Esophagus squamous epithelium (tissue), 5 donors: ENCODE results near the gene RPL18A. TPM values are rescaled to one million over a fixed set of nuclear protein-coding genes. Genes with fewer than 3 reads are reported as not detected.
A peak's percentile ranks its signal among the peaks of the same experiment; 100 is the strongest.

Experiments used
- DNase-seq: peaks from one replicate; lab custom pipeline; 2025; lab: John Stamatoyannopoulos, UW
- H3K27ac ChIP-seq, 4 donors: fragments of 200-600 bp; sonication (generic); one replicate each; pipeline ENCODE4 v1.5.1; 2016 to 2019; ENCODE audit warnings: mild to moderate bottlenecking in 1 of 4
- H3K27me3 ChIP-seq, 4 donors: fragments of 200-600 bp; sonication (generic); 1 replicate in 3 of 4; 2 replicates in 1 of 4; pipeline versions ENCODE4 v1.5.1 to v1.6.0; 2017 to 2021; ENCODE audit warnings: antibody characterized with exemption in 1 of 4
- H3K36me3 ChIP-seq, 3 donors: fragments of 200-600 bp; sonication (generic); one replicate each; pipeline ENCODE4 v1.5.1; 2016 to 2019
- H3K4me1 ChIP-seq, 3 donors: fragments of 200-600 bp; sonication (generic); one replicate each; pipeline ENCODE4 v1.5.1; 2017 to 2019
- H3K4me3 ChIP-seq, 4 donors: fragments of 200-600 bp; sonication (generic); 1 replicate in 3 of 4; 2 replicates in 1 of 4; pipeline ENCODE4 v1.5.1; 2016 to 2019; ENCODE audit warnings: mild to moderate bottlenecking in 2 of 4, moderate library complexity in 1 of 4
- H3K9me3 ChIP-seq, 3 donors: fragments of 200-600 bp; sonication (generic); one replicate each; pipeline ENCODE4 v1.5.1; 2016 to 2019
- POLR2A ChIP-seq, 4 donors: fragments of 450-650 bp; IDR thresholded peaks; one replicate each; pipeline ENCODE4 v1.6.1; 2017; ENCODE audit warnings: antibody characterized with exemption in 4 of 4, mild to moderate bottlenecking in 4 of 4, moderate library complexity in 3 of 4
- WGBS, 2 donors: methylation state at CpG; one replicate each; pipeline ENCODE4 v1.1.5; 2018; 5-methylcytosine and 5-hydroxymethylcytosine counted together
- intact Hi-C: fragments of 100-400 bp; cut with DNase I; formaldehyde crosslinking; loops from one replicate; pipeline ENCODE4 v1.15.0; 2022
- total RNA-seq, 4 donors: library from RNA; depleted of rRNA; stranded (reverse); fragments of >200 nt; gene quantifications; one replicate each; pipeline ENCODE4 v1.1.0, GENCODE V29; 2016
- TF ChIP-seq, protein P1 (sequence below), 6 experiments: fragments of 450-650 bp in 4 of 6; fragments of 200-600 bp in 2 of 6; sonication (generic) in 2 of 6; IDR thresholded peaks; one replicate each; pipeline ENCODE4 v1.5.1; 2016 to 2019; ENCODE audit warnings: antibody characterized with exemption in 6 of 6, mild to moderate bottlenecking in 4 of 6, moderate library complexity in 4 of 6
- donor health status: DM: yes; HTN: yes; CAD: no.

Gene RPL18A
- total RNA-seq, 4 donors from 2014 or later = 1,080 to 2,192 (median 1,622) TPM

DNA sequence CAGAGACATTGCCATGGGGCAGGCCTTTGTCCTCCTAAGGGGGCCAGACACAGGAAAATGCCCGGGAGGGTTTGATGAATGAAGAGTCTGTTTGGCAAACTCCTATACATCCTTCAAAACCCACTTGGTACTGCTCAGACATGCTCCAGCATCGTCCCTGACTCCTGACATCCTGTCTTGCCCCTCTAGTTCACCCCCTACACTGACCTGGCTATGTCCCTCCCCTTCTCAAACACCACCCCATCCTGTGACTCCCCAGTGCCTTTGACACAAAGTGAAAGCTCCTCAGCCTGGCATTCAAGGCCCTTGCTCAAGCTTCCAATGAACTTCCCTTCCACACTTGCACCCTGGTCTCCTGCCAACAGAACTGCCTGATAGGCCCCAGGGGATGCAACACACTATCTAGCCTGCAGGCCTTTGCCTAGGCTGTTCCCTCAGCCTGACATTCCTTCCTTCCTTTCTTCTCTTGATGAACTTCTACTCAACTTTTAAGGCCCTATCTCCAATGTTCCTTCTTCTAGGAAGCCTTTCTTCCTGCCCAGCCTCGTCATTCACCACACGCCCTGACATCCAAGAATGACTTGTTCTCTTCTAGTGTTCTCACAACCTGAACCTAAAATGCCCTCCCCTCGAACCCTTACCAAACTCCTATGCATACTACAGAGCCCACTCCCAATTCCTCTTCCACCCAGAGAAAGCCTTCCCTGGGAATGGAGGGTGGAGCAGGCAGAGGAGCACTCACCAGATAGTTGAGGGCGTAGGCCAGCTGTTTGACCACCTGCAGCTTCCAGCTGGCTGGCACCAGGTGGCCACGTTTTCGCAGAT lies 24.3 kb upstream of the RPL18A start:
- H3K27me3 ChIP-seq = peaks cover 0 to 36% (median 0%) of the 10 kb centered on the region in 4 donors
- H3K36me3 ChIP-seq = peaks cover 0 to 42% (median 0%) of the 10 kb centered on the region in 3 donors
- H3K4me1 ChIP-seq = peaks cover 0 to 14% (median 9%) of the 10 kb centered on the region in 3 donors
- TF ChIP-seq, protein P1, sequence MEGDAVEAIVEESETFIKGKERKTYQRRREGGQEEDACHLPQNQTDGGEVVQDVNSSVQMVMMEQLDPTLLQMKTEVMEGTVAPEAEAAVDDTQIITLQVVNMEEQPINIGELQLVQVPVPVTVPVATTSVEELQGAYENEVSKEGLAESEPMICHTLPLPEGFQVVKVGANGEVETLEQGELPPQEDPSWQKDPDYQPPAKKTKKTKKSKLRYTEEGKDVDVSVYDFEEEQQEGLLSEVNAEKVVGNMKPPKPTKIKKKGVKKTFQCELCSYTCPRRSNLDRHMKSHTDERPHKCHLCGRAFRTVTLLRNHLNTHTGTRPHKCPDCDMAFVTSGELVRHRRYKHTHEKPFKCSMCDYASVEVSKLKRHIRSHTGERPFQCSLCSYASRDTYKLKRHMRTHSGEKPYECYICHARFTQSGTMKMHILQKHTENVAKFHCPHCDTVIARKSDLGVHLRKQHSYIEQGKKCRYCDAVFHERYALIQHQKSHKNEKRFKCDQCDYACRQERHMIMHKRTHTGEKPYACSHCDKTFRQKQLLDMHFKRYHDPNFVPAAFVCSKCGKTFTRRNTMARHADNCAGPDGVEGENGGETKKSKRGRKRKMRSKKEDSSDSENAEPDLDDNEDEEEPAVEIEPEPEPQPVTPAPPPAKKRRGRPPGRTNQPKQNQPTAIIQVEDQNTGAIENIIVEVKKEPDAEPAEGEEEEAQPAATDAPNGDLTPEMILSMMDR (IDR thresholded peaks at IDR 0.05) = no peak
- no peak for TF ChIP-seq POLR2A (IDR thresholded peaks at IDR 0.05)
- no peaks in the 10 kb centered on the region for H3K9me3 ChIP-seq
- no peak for DNase-seq
- no peak overlapping the region for H3K4me3 ChIP-seq
- 54 to 58% methylated on average over 6 to 8 of the region's 8 CpGs for WGBS, 2 donors
- H3K27ac ChIP-seq = no peak overlapping the region
- intact Hi-C loops = no loop called here

DNA sequence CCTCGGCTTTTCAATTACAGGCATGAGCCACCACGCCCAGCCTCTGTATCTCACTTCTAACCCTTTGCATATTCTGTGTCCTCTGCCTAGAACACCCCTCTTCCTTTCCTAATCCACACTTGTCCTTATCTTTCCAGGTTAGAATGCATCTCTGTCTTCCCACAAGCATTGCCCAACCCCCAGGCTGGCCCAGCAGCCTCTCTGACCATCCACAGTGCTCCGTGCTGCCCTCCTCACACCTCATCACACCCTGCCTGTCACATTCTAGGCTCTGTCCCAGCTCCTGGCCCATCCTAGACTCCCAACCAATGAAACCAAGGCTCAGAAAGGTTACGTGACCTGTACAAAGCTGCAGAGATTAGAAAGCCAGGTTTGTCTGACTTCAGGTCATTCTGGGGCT lies 23.2 kb upstream of the RPL18A start:
- no peak overlapping the region for H3K27ac ChIP-seq
- 55 to 65% methylated on average over 3 of the region's 4 CpGs for WGBS, 2 donors

DNA sequence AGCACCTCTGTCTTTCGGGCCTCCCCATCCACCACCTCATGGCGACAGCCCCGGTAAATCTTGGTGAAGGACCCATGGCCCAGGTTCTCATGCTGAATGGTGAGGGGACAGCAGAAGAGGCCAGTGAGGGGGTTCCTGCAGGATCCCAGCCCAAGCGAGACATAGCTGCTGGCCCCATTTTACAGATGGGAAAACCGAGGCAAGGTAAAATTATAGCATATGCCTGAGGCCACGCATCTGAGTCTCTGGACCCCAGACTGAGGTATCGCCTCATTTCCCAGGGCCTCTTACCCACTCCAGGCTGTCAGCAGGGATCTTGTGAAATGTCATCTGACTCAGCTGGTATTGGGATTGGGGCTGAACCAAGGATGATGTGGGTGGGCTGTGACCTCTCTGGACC lies 21.7 kb upstream of the RPL18A start:
- H3K4me3 ChIP-seq = no peak overlapping the region
- no peak for TF ChIP-seq POLR2A (IDR thresholded peaks at IDR 0.05)
- TF ChIP-seq, protein P1 (IDR thresholded peaks at IDR 0.05) = no peak
- H3K36me3 ChIP-seq = peaks cover 0 to 32% (median 0%) of the 10 kb centered on the region in 3 donors
- 92 to 95% methylated on average over 6 to 7 of the region's 7 CpGs for WGBS, 2 donors
- intact Hi-C loops = no loop called here
- H3K27ac ChIP-seq = no peak overlapping the region
- DNase-seq = no peak
- H3K9me3 ChIP-seq = no peaks in the 10 kb centered on the region
- peaks cover 0 to 35% (median 0%) of the 10 kb centered on the region in 4 donors for H3K27me3 ChIP-seq
- H3K4me1 ChIP-seq = peaks cover 10 to 18% (median 10%) of the 10 kb centered on the region in 3 donors

More for the DNA sequence above, 23.2 kb upstream of the RPL18A start:
- Histone ChIP-seq H3K27me3 (peaks cover 0 to 35% (median 0%) of the 10 kb centered on the region in 4 donors), H3K4me3 (no peak overlapping the region), H3K9me3 (no peaks in the 10 kb centered on the region), H3K36me3 (peaks cover 0 to 45% (median 0%) of the 10 kb centered on the region in 3 donors), H3K4me1 (peaks cover 0 to 6% (median 2%) of the 10 kb centered on the region in 3 donors)
- DNase-seq = no peak
- intact Hi-C loops = no loop called here
- TF ChIP-seq, protein P1 (IDR thresholded peaks at IDR 0.05) = no peak
- no peak for TF ChIP-seq POLR2A (IDR thresholded peaks at IDR 0.05)

DNA sequence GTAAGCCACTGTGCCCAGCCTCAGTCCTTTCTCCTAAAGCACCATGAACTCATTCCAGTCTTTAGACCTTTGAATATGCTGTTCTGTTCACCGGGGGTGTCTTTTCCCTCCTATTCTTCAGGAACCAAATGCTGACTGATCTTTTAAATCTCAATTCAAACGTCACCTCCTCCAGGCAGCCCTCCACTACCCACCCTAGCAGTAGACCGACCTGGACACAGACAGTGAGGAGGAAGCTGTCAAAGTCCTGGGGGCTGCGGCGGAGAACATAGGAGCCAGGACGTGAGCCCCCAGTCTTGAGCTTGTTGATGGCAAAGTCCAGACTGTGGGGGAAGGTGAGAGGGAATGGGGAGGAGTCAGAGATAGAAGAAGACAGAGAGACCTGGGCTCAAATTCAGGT lies 19.7 kb upstream of the RPL18A start:
- Histone ChIP-seq H3K4me3 (no peak overlapping the region), H3K9me3 (no peaks in the 10 kb centered on the region), H3K36me3 (peaks cover 0 to 31% (median 0%) of the 10 kb centered on the region in 3 donors), H3K27me3 (peaks cover 0 to 48% (median 0%) of the 10 kb centered on the region in 4 donors), H3K4me1 (peaks cover 10 to 33% (median 10%) of the 10 kb centered on the region in 3 donors), H3K27ac (no peak overlapping the region)
- intact Hi-C loops = no loop called here
- WGBS, 2 donors = 53 to 79% methylated on average over 3 to 6 of the region's 6 CpGs
- DNase-seq = no peak
- TF ChIP-seq, protein P1 (IDR thresholded peaks at IDR 0.05) = no peak
- no peak for TF ChIP-seq POLR2A (IDR thresholded peaks at IDR 0.05)

DNA sequence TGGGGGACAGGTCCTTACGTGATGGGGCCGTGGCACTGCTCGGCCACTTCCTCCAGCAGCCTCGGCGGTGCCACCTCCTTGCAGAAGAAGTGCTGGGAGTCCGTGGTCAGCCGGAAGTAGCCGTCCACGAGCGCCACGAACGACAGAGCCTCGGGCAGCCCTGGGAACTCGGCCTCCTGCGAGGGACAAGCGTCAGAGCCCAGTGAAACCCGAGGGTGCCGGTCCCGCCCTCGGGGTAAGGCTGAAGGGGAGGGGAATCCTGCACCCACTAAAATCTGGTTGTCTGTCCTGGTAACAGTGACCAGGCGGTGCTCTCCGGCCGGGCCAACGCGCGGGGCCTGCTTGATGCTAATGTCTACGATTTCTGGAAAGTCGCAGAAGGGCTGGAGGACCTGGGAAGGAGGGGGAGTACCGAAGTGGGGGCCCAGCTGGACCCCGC lies 18.3 kb upstream of the RPL18A start:
- WGBS, 2 donors = 17 to 38% methylated on average over 4 to 10 of the region's 30 CpGs
- intact Hi-C loops = no loop called here
- DNase-seq = no peak
- Histone ChIP-seq H3K9me3 (no peaks in the 10 kb centered on the region), H3K4me3 (peak overlapping the region in 3 of 4 donors; percentile 25 to 63 (median 42)), H3K27me3 (peaks cover 0 to 56% (median 0%) of the 10 kb centered on the region in 4 donors), H3K27ac (peak overlapping the region in 1 of 4 donors; percentile 39), H3K4me1 (peaks cover 10 to 41% (median 10%) of the 10 kb centered on the region in 3 donors), H3K36me3 (peaks cover 0 to 23% (median 0%) of the 10 kb centered on the region in 3 donors)
- TF ChIP-seq, protein P1 (IDR thresholded peaks at IDR 0.05) = no peak
- no peak for TF ChIP-seq POLR2A (IDR thresholded peaks at IDR 0.05)
